SK-N-MC (cell line): ENCODE data around the gene LAMB3.

Experiments used
- DNase-seq: peaks from one replicate; pipeline ENCODE4 v3.0.0-alpha.2; 2011; ENCODE audit warnings: low read depth, low spot score
- H3K27ac ChIP-seq: fragments of 200-600 bp; sonication (generic); 2 replicates; pipeline ENCODE4 v1.5.1; 2016; ENCODE audit warnings: mixed run types
- H3K36me3 ChIP-seq: fragments of 200-600 bp; sonication (generic); 2 replicates; pipeline ENCODE4 v1.6.1; 2017; ENCODE audit warnings: antibody characterized with exemption, low read length, mixed read lengths; ENCODE audit not compliant: insufficient read depth
- H3K4me3 ChIP-seq: fragments of 200-600 bp; sonication (generic); 2 replicates; pipeline ENCODE4 v1.5.1; 2016
- H3K9ac ChIP-seq: fragments of 200-600 bp; sonication (generic); 2 replicates; pipeline ENCODE4 v1.8.0; 2017; ENCODE audit warnings: mixed run types, mixed read lengths; ENCODE audit not compliant: insufficient read length
- H3K9me3 ChIP-seq: fragments of 200-600 bp; sonication (generic); 2 replicates; pipeline ENCODE4 v1.6.1; 2017; ENCODE audit warnings: low read depth, mild to moderate bottlenecking, antibody characterized with exemption, low read length, moderate library complexity, mixed read lengths
- EZH2 ChIP-seq: fragments of 200-600 bp; sonication (generic); IDR thresholded peaks from one replicate; pipeline ENCODE4 v1.6.1; 2017; ENCODE audit warnings: antibody characterized with exemption
- FOXP2 ChIP-seq: optimal IDR thresholded peaks from 2 replicates; pipeline ENCODE3; 2011; ENCODE audit warnings: mild to moderate bottlenecking, moderate library complexity; ENCODE audit not compliant: insufficient read depth; ENCODE audit errors: extremely low read length, control extremely low read depth
- POLR2AphosphoS5 ChIP-seq: IDR thresholded peaks from 2 replicates; pipeline ENCODE4 v1.6.1; 2012; ENCODE audit warnings: mild to moderate bottlenecking, low read depth, low read length, borderline replicate concordance

The LAMB3 gene

GRCh38 chr1:209589863-209590262 is 62.4 kb downstream of the LAMB3 start:
- Histone ChIP-seq H3K27ac (no peak overlapping the region), H3K36me3 (no peaks in the 10 kb centered on the region), H3K4me3 (no peak overlapping the region), H3K9ac (no peak overlapping the region), H3K9me3 (no peaks in the 10 kb centered on the region)
- TF ChIP-seq POLR2AphosphoS5, result no peak
- no peak for DNase-seq

- H3K9ac ChIP-seq, result no peak overlapping the region
- no peak for DNase-seq
Observed at GRCh38 chr1:209589440-209589839, 62.8 kb downstream of the LAMB3 start.

GRCh38 chr1:209587789-209588188 is 64.4 kb downstream of the LAMB3 start:
- no peak for DNase-seq
- Histone ChIP-seq H3K36me3 (no peaks in the 10 kb centered on the region), H3K4me3 (no peak overlapping the region), H3K9ac (no peak overlapping the region), H3K9me3 (no peaks in the 10 kb centered on the region), H3K27ac (no peak overlapping the region)
- TF ChIP-seq EZH2 (no peak), POLR2AphosphoS5 (no peak), FOXP2 (no peak)

More at GRCh38 chr1:209589440-209589839, 62.8 kb downstream of the LAMB3 start:
- Histone ChIP-seq H3K9me3 (no peaks in the 10 kb centered on the region), H3K4me3 (no peak overlapping the region), H3K36me3 (no peaks in the 10 kb centered on the region), H3K27ac (no peak overlapping the region)
- TF ChIP-seq POLR2AphosphoS5 (no peak), EZH2 (no peak), FOXP2 (no peak)

GRCh38 chr1:209586221-209586740 is 65.9 kb downstream of the LAMB3 start:
- TF ChIP-seq POLR2AphosphoS5 (no peak), EZH2 (no peak), FOXP2 (no peak)
- H3K9me3 ChIP-seq, result no peaks in the 10 kb centered on the region
- no peak overlapping the region for H3K4me3 ChIP-seq
- H3K36me3 ChIP-seq, result no peaks in the 10 kb centered on the region
- no peak overlapping the region for H3K27ac ChIP-seq
- no peak overlapping the region for H3K9ac ChIP-seq
- DNase-seq, result no peak

GRCh38 chr1:209585672-209586071 is 66.6 kb downstream of the LAMB3 start:
- Histone ChIP-seq H3K27ac (no peak overlapping the region), H3K9me3 (no peaks in the 10 kb centered on the region), H3K9ac (no peak overlapping the region), H3K36me3 (no peaks in the 10 kb centered on the region), H3K4me3 (no peak overlapping the region)
- TF ChIP-seq POLR2AphosphoS5 (no peak), EZH2 (no peak), FOXP2 (no peak)
- no peak for DNase-seq

GRCh38 chr1:209585197-209585596 is 67.0 kb downstream of the LAMB3 start:
- TF ChIP-seq FOXP2, result no peak
- TF ChIP-seq EZH2, result no peak
- TF ChIP-seq POLR2AphosphoS5, result no peak
- DNase-seq, result no peak
- Histone ChIP-seq H3K27ac (no peak overlapping the region), H3K4me3 (no peak overlapping the region), H3K9ac (no peak overlapping the region), H3K9me3 (no peaks in the 10 kb centered on the region), H3K36me3 (no peaks in the 10 kb centered on the region)

GRCh38 chr1:209584231-209584672 is 68.0 kb downstream of the LAMB3 start:
- Histone ChIP-seq H3K4me3 (no peak overlapping the region), H3K9me3 (no peaks in the 10 kb centered on the region), H3K36me3 (no peaks in the 10 kb centered on the region), H3K27ac (no peak overlapping the region), H3K9ac (no peak overlapping the region)
- DNase-seq, result no peak
- TF ChIP-seq FOXP2 (no peak), POLR2AphosphoS5 (no peak), EZH2 (no peak)

- H3K36me3 ChIP-seq, result no peaks in the 10 kb centered on the region
- no peak within 1 kb of the TSS for H3K9ac ChIP-seq
- no peak for TF ChIP-seq FOXP2
- TF ChIP-seq POLR2AphosphoS5, result no peak
- TF ChIP-seq EZH2, result no peak
- no peak within 1 kb of the TSS for H3K27ac ChIP-seq
- DNase-seq, result no peak
- no peaks in the 10 kb centered on the region for H3K9me3 ChIP-seq
- peak within 1 kb of the TSS; percentile 42 for H3K4me3 ChIP-seq
Observed at GRCh38 chr1:209583408-209583807, 68.8 kb downstream of the LAMB3 start, which contains the start of gene CAMK1G. TSS of gene CAMK1G (plus strand) at chr1:209583714. CDS start at chr1:209594984, 11,270 bp downstream.

- Histone ChIP-seq H3K36me3 (no peaks in the 10 kb centered on the region), H3K9me3 (no peaks in the 10 kb centered on the region), H3K27ac (no peak overlapping the region), H3K9ac (no peak overlapping the region), H3K4me3 (no peak overlapping the region)
- DNase-seq, result no peak
- TF ChIP-seq EZH2 (no peak), POLR2AphosphoS5 (no peak), FOXP2 (no peak)
Observed at GRCh38 chr1:209580577-209580976, 71.6 kb downstream of the LAMB3 start.
